PFSK-1 (cell line): ENCODE data around the gene IMPG1.

Experiments
- FOXP2 ChIP-seq: optimal IDR thresholded peaks from 2 replicates; pipeline ENCODE3; 2011; ENCODE audit warnings: borderline replicate concordance, control low read depth, inconsistent platforms; ENCODE audit not compliant: insufficient read depth; ENCODE audit errors: extremely low read length, extremely low read depth
- POLR2AphosphoS5 ChIP-seq: IDR thresholded peaks from 2 replicates; pipeline ENCODE4 v1.6.1; 2012; ENCODE audit warnings: low read depth, mild to moderate bottlenecking, control low read depth, low read length, moderate library complexity
- REST ChIP-seq, 2 experiments: IDR thresholded peaks; 2 replicates each; pipeline versions ENCODE4 v1.6.1 to v1.8.0; 2011 to 2012; ENCODE audit warnings: low read depth in 2 of 2, low read length in 2 of 2, control low read depth in 1 of 2, inconsistent platforms in 1 of 2, mild to moderate bottlenecking in 1 of 2, moderate library complexity in 1 of 2; ENCODE audit not compliant: insufficient read depth in 1 of 2
- SIN3A ChIP-seq: IDR thresholded peaks from 2 replicates; pipeline ENCODE4 v1.6.1; 2012; ENCODE audit warnings: mild to moderate bottlenecking, low read length, moderate library complexity, borderline replicate concordance; ENCODE audit not compliant: insufficient read depth
- TAF1 ChIP-seq: IDR thresholded peaks from 2 replicates; pipeline ENCODE4 v1.6.1; 2012; ENCODE audit warnings: low read length, control low read depth, borderline replicate concordance; ENCODE audit not compliant: insufficient read depth

- no peak for TF ChIP-seq POLR2AphosphoS5
- no peak for TF ChIP-seq FOXP2
- TF ChIP-seq SIN3A: no peak
- TF ChIP-seq REST (IDR thresholded peaks at IDR 0.05; ENCODE audit: insufficient read depth in 1 of 2, low read depth in 2 of 2, low read length in 2 of 2): no peak
- TF ChIP-seq TAF1: no peak
Measured at GRCh38 chr6:75892384-75892783, 180.1 kb downstream of the IMPG1 start.
